ENCODE data around the gene EPC1.

Gene EPC1

DNA sequence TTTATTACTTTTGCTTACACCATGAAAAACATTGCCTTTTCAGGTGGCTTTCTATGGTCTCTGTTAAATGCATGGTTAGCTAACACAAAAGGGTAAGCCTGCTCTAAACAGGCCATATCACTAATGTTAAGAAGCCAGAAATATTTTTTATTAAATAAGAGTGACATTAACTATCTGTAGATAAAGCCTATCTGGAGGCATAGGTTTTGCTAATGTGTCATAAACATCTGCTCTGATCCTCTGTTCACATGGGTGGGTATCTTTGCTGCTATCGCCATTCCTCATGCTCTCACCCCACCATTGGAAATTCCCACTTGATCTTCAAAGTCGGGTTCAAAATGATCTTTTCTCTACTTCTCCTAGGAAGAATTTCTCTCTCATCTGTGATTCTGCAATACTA, 32.4 kb downstream of the EPC1 start:
- Histone ChIP-seq H3K9me3 (ENCODE audit: control insufficient read depth in 1 of 2, low read length in 2 of 2) (no peaks in the 10 kb centered on the region), H3K4me1 (ENCODE audit: control insufficient read depth in 1 of 2, insufficient read depth in 2 of 2, low read length in 2 of 2) (peaks cover 22 to 64% of the 10 kb centered on the region in 2 donors), H3K4me3 (ENCODE audit: low read depth in 1 of 2, low read length in 2 of 2) (no peak overlapping the region), H3K27ac (ENCODE audit: low read length) (no peak overlapping the region), H3K27me3 (ENCODE audit: low read depth, low read length) (no peaks in the 10 kb centered on the region), H3K36me3 (ENCODE audit: control insufficient read depth in 1 of 2, insufficient read depth in 2 of 2, low read length in 2 of 2) (peaks cover 0 to 5% of the 10 kb centered on the region in 2 donors)

DNA sequence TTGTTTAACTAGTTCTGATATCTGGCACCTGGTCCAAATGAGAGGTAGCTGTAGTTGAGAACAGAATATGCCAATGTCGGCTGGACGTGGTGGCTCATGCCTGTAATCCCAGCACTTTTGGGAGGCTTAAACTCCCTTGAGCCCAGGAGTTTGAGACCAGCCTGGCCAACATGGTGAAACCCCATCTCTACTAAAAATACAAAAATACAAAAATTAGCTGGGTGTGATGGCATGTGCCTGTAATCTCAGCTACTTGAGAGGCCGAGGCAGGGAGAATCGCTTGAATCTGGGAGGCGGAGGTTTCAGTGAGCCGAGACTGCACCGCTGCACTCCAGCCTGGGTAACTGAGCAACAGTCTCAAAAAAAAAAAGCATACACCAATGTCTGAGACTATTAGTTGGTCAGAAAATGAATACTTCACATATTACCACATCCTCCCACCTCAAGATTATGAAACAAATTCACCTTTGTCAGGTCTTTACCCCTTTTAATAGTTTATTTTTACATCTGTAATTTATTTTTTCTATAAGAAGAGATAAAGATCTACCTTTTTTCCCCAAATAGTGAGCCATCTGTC, 38.8 kb downstream of the EPC1 start:
- Histone ChIP-seq H3K4me3 (ENCODE audit: low read depth in 1 of 2, low read length in 2 of 2) (no peak overlapping the region), H3K4me1 (ENCODE audit: control insufficient read depth in 1 of 2, insufficient read depth in 2 of 2, low read length in 2 of 2) (peaks cover 0 to 24% of the 10 kb centered on the region in 2 donors), H3K27ac (ENCODE audit: low read length) (no peak overlapping the region), H3K27me3 (ENCODE audit: low read depth, low read length) (no peaks in the 10 kb centered on the region), H3K9me3 (ENCODE audit: control insufficient read depth in 1 of 2, low read length in 2 of 2) (no peaks in the 10 kb centered on the region), H3K36me3 (ENCODE audit: control insufficient read depth in 1 of 2, insufficient read depth in 2 of 2, low read length in 2 of 2) (peaks cover 9 to 15% of the 10 kb centered on the region in 2 donors)

DNA sequence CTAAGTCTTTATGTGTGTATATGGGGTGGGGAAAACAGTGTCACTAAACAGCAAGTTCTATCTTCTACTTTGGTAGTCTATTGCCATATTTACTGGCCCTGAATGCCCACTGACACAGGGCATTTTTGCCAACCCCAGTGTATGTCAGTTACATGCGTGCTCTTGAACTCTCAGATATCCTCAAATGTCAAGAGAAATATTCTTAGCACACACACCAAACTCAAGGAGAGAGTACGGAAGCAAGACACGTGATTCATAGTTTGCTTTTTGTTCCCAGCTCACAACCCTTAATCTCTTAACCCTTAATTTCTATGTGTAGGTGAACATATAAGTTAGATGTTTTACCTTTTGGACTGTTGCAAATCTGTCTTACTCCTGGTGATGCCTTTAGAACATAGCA, 39.3 kb downstream of the EPC1 start:
- Histone ChIP-seq H3K27ac (ENCODE audit: low read length) (no peak overlapping the region), H3K27me3 (ENCODE audit: low read depth, low read length) (no peaks in the 10 kb centered on the region), H3K9me3 (ENCODE audit: control insufficient read depth in 1 of 2, low read length in 2 of 2) (no peaks in the 10 kb centered on the region), H3K36me3 (ENCODE audit: control insufficient read depth in 1 of 2, insufficient read depth in 2 of 2, low read length in 2 of 2) (peaks cover 9 to 15% of the 10 kb centered on the region in 2 donors), H3K4me1 (ENCODE audit: control insufficient read depth in 1 of 2, insufficient read depth in 2 of 2, low read length in 2 of 2) (peaks cover 0 to 20% of the 10 kb centered on the region in 2 donors), H3K4me3 (ENCODE audit: low read depth in 1 of 2, low read length in 2 of 2) (no peak overlapping the region)

DNA sequence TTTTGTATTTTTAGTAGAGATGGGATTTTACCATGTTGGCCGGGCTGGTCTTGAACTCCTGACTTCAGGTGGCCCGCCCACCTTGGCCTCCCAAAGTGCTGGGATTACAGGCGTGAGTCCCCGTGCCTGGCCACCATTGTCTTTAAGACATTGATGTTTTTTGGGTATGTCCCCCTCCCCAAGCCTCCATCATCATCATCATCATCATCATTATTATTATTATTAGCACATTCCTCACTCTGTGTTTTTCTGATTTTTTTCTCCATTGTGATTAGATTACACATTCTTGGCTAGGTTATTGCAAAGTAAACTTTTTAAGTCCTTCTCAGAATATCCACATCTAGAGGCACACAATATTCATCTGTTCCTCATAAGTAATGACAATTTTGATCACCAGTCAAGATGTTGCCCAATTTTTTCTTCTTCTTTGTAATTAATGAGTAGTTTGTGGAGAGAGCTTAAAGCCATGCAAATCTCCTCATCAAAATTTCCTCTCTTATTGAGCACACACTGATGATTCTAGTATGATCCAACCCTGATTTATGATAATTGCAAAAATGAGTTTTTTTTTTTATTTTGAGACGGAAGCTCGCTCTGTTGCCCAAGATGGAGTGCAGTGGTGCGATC, 47.5 kb downstream of the EPC1 start:
- Histone ChIP-seq H3K4me1 (ENCODE audit: control insufficient read depth in 1 of 2, insufficient read depth in 2 of 2, low read length in 2 of 2) (peaks cover 0 to 10% of the 10 kb centered on the region in 2 donors), H3K4me3 (ENCODE audit: low read depth in 1 of 2, low read length in 2 of 2) (no peak overlapping the region), H3K9me3 (ENCODE audit: control insufficient read depth in 1 of 2, low read length in 2 of 2) (no peaks in the 10 kb centered on the region), H3K27ac (ENCODE audit: low read length) (no peak overlapping the region), H3K36me3 (ENCODE audit: control insufficient read depth in 1 of 2, insufficient read depth in 2 of 2, low read length in 2 of 2) (peaks cover 0 to 11% of the 10 kb centered on the region in 2 donors), H3K27me3 (ENCODE audit: low read depth, low read length) (no peaks in the 10 kb centered on the region)

DNA sequence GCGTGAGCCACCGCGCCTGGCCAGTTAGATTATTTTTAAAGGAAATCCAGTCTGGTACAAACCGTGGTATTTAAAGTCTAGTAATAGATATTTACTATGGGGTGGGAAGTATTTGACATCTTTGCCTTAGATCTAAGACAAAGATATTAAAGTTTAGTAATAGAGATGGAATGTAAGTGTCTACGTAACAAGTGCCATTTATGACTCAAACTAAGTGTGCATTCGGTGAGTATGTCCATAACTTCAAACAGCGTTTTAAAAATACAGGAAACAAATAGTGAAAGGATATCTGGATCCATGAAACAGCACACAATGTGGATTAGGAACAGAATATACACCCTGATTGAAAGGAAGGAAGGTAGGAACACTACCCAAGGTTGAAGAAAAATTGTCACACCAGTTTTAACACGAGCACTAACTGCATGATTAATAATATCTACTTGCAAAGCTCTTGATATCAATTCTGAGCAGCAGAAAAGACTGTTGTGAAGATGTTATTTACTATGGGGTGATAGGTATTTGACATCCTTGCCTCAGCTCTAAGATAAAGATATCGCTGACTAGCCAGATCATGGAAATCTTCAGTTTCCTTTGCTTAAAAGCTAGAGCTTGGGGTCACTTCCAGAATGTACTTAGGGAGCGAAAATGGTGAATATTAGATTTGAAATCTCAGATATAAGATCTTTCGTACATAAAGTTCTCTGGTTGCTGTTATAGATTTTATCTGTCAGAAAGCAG, 48.7 kb downstream of the EPC1 start:
- no peak overlapping the region for H3K27ac ChIP-seq (ENCODE audit: low read length)
- peaks cover 0 to 1% of the 10 kb centered on the region in 2 donors for H3K36me3 ChIP-seq (ENCODE audit: control insufficient read depth in 1 of 2, insufficient read depth in 2 of 2, low read length in 2 of 2)
- no peaks in the 10 kb centered on the region for H3K9me3 ChIP-seq (ENCODE audit: control insufficient read depth in 1 of 2, low read length in 2 of 2)
- H3K4me1 ChIP-seq (ENCODE audit: control insufficient read depth in 1 of 2, insufficient read depth in 2 of 2, low read length in 2 of 2), result peaks cover 0 to 10% of the 10 kb centered on the region in 2 donors
- H3K27me3 ChIP-seq (ENCODE audit: low read depth, low read length), result no peaks in the 10 kb centered on the region
- H3K4me3 ChIP-seq (ENCODE audit: low read depth in 1 of 2, low read length in 2 of 2), result no peak overlapping the region

DNA sequence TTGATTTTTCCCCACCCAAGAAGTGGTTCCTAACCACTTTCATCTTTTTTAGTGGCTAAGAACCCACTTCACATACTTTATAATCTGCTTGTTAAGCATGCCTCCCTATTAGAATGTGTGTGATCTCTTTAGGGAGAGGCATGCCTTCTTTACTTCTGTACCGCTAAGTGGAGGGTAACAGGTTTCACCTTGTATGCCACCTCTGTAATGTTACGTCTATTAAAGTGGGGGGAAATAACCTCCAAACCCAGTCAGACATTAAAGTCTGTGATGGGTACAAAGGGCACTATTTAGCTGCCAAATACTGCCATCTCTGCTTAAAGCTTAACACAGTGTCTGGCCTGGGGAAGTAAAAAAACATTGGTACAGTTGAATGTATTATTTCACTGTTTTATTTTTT, 51.9 kb downstream of the EPC1 start:
- Histone ChIP-seq H3K4me1 (ENCODE audit: control insufficient read depth in 1 of 2, insufficient read depth in 2 of 2, low read length in 2 of 2) (peaks cover 0 to 10% of the 10 kb centered on the region in 2 donors), H3K4me3 (ENCODE audit: low read depth in 1 of 2, low read length in 2 of 2) (no peak overlapping the region), H3K9me3 (ENCODE audit: control insufficient read depth in 1 of 2, low read length in 2 of 2) (no peaks in the 10 kb centered on the region), H3K27ac (ENCODE audit: low read length) (no peak overlapping the region), H3K36me3 (ENCODE audit: control insufficient read depth in 1 of 2, insufficient read depth in 2 of 2, low read length in 2 of 2) (peaks cover 7 to 9% of the 10 kb centered on the region in 2 donors), H3K27me3 (ENCODE audit: low read depth, low read length) (no peaks in the 10 kb centered on the region)

DNA sequence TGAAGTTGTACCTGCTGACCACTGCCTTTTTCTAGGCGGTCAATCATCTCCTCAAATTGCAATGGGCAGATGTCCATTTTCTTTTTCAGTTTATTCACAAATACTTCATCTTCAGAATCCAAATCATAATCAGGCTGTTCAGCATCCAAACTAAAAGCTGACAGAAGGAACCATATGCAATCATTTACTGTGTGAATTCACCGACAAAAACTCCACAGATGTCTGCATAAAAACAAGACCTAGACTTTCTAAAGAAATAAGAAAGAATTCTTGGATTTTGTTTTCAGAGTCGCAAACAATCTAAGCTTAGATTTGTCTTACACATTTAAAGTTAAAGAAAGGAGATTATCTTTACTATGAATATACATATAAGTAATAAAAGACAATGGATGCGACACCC, 53.4 kb downstream of the EPC1 start:
- Histone ChIP-seq H3K4me3 (ENCODE audit: low read depth in 1 of 2, low read length in 2 of 2) (no peak overlapping the region), H3K27ac (ENCODE audit: low read length) (no peak overlapping the region), H3K27me3 (ENCODE audit: low read depth, low read length) (no peaks in the 10 kb centered on the region), H3K4me1 (ENCODE audit: control insufficient read depth in 1 of 2, insufficient read depth in 2 of 2, low read length in 2 of 2) (peaks cover 0 to 3% of the 10 kb centered on the region in 2 donors), H3K36me3 (ENCODE audit: control insufficient read depth in 1 of 2, insufficient read depth in 2 of 2, low read length in 2 of 2) (peaks cover 7 to 18% of the 10 kb centered on the region in 2 donors), H3K9me3 (ENCODE audit: control insufficient read depth in 1 of 2, low read length in 2 of 2) (no peaks in the 10 kb centered on the region)

DNA sequence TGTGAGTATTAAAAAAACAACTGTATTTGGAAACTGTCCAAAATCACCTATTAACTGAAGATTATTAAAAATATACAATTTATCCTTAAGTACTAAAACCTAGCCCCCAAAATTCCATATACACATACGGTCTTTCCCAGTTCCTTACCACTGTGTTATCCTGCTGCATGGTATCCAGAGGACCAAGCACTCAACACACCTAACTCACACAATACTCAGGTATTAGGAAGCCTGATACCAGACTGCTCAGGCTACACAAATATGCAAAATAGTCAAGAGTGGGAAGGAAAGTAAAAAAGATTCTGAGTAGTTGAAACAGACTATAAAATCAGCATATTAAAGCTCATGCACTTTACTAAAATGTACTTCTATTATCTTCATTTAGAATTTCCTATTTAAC, 67.2 kb downstream of the EPC1 start:
- Histone ChIP-seq H3K4me1 (ENCODE audit: control insufficient read depth in 1 of 2, insufficient read depth in 2 of 2, low read length in 2 of 2) (no peaks in the 10 kb centered on the region), H3K36me3 (ENCODE audit: control insufficient read depth in 1 of 2, insufficient read depth in 2 of 2, low read length in 2 of 2) (peaks cover 12 to 28% of the 10 kb centered on the region in 2 donors), H3K27me3 (ENCODE audit: low read depth, low read length) (no peaks in the 10 kb centered on the region), H3K27ac (ENCODE audit: low read length) (no peak overlapping the region), H3K4me3 (ENCODE audit: low read depth in 1 of 2, low read length in 2 of 2) (no peak overlapping the region), H3K9me3 (ENCODE audit: control insufficient read depth in 1 of 2, low read length in 2 of 2) (no peaks in the 10 kb centered on the region)

DNA sequence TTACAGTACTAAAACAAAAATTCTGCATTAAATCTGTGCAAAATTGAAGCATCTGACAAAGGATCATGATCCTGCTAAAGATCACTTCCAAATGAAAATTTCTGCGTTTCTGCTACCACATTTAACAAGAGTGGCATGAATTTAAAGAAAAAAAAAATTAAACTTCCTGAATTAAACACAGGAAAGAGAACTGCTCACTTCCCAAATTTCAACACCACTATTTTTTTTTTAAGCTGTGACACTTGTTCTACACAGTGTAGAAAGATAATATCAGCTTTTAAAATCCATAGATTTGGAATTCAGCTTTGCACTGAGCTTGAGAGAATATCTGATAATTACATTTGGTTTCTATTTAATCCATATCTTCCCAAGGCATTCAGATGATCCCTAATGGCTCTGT, 73.6 kb downstream of the EPC1 start:
- no peak overlapping the region for H3K4me3 ChIP-seq (ENCODE audit: low read depth in 1 of 2, low read length in 2 of 2)
- peaks cover 42 to 62% of the 10 kb centered on the region in 2 donors for H3K36me3 ChIP-seq (ENCODE audit: control insufficient read depth in 1 of 2, insufficient read depth in 2 of 2, low read length in 2 of 2)
- H3K9me3 ChIP-seq (ENCODE audit: control insufficient read depth in 1 of 2, low read length in 2 of 2), result no peaks in the 10 kb centered on the region
- no peaks in the 10 kb centered on the region for H3K4me1 ChIP-seq (ENCODE audit: control insufficient read depth in 1 of 2, insufficient read depth in 2 of 2, low read length in 2 of 2)
- no peaks in the 10 kb centered on the region for H3K27me3 ChIP-seq (ENCODE audit: low read depth, low read length)
- H3K27ac ChIP-seq (ENCODE audit: low read length), result no peak overlapping the region

DNA sequence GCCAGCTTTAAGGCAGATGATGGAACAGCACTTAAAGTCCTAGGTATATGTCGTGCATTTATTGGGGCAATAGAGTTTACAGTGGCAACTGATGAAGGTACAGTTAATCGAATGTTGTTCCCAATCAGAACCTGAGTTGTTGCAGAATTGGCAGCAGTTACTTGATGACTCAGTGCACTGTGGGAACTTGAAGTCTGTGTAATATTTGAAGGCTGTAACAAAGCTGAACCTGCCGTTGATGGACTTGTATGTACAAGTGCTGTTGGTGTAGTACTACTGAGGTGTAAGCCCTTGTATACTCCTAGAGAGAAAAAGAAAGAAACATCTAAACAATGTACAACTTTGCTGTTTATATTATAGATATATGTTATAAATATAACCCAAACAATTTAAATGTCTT, 75.3 kb downstream of the EPC1 start:
- H3K4me1 ChIP-seq (ENCODE audit: control insufficient read depth in 1 of 2, insufficient read depth in 2 of 2, low read length in 2 of 2), result peaks cover 0 to 3% of the 10 kb centered on the region in 2 donors
- no peaks in the 10 kb centered on the region for H3K27me3 ChIP-seq (ENCODE audit: low read depth, low read length)
- H3K4me3 ChIP-seq (ENCODE audit: low read depth in 1 of 2, low read length in 2 of 2), result no peak overlapping the region
- H3K36me3 ChIP-seq (ENCODE audit: control insufficient read depth in 1 of 2, insufficient read depth in 2 of 2, low read length in 2 of 2), result peaks cover 49 to 71% of the 10 kb centered on the region in 2 donors
- no peak overlapping the region for H3K27ac ChIP-seq (ENCODE audit: low read length)
- no peaks in the 10 kb centered on the region for H3K9me3 ChIP-seq (ENCODE audit: control insufficient read depth in 1 of 2, low read length in 2 of 2)

DNA sequence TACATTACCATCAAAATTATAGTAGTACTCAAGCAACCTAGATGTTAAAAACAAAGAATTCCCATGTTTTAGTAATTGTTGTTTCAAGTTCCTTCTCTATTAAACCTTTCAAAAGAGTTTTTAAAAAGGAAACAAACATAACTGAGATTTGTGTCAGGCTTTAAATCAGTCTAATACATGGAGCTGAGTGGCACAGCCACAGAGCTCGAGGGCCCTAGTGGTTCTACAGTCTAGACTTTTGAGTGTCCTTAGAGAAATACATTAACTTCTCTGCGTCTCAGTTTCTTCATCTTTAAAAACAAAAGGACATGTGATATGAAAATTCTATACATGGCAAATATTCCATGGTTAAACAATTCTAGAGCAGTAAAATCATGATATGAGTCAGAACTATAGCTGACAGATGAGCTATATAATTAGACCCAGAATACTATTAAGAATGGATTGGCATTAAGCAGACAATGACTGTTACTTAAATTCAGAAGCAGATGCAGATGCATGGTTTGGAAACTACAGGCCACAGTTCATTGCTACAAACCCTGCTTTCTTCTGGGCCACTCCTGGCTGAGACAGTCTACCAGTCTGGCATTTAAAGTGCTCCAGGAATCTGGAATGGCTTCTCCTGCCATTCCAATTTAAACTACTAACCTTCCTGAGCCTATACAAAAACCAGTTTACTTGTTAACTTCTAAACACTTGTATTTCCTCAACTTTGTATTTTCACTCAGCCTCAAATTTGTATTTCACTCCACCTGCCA, 77.4 kb downstream of the EPC1 start:
- no peaks in the 10 kb centered on the region for H3K27me3 ChIP-seq (ENCODE audit: low read depth, low read length)
- peaks cover 0 to 3% of the 10 kb centered on the region in 2 donors for H3K4me1 ChIP-seq (ENCODE audit: control insufficient read depth in 1 of 2, insufficient read depth in 2 of 2, low read length in 2 of 2)
- H3K27ac ChIP-seq (ENCODE audit: low read length), result no peak overlapping the region
- peaks cover 49 to 61% of the 10 kb centered on the region in 2 donors for H3K36me3 ChIP-seq (ENCODE audit: control insufficient read depth in 1 of 2, insufficient read depth in 2 of 2, low read length in 2 of 2)
- H3K4me3 ChIP-seq (ENCODE audit: low read depth in 1 of 2, low read length in 2 of 2), result no peak overlapping the region
- no peaks in the 10 kb centered on the region for H3K9me3 ChIP-seq (ENCODE audit: control insufficient read depth in 1 of 2, low read length in 2 of 2)
